ENCODE measurements around the gene PDE10A.

GRCh38 chr6:165635965-165636364, 27.1 kb downstream of the PDE10A start:
- TF ChIP-seq GATA3 (IDR thresholded peaks at IDR 0.05; ENCODE audit: low read depth, low read length) (no peak), GATA2 (IDR thresholded peaks at IDR 0.05; ENCODE audit: low read depth, low read length) (no peak)

Measured in SH-SY5Y (cell line).